Large intestine (tissue), 12 donors: Measurements from ENCODE around the gene FGFBP1. TPM values are rescaled to one million over a fixed set of nuclear protein-coding genes. Genes with fewer than 3 reads are reported as not detected.

ENCODE experiments used
- DNase-seq, 2 donors: peaks; one replicate each; pipeline versions ENCODE4 v3.0.0 to v3.0.0-alpha.2; 2013
- H3K27ac ChIP-seq: one replicate; pipeline ENCODE4 v1.5.1; 2013; ENCODE audit warnings: low read length
- H3K27me3 ChIP-seq: 2 replicates; pipeline ENCODE4 v1.6.1; 2013; ENCODE audit warnings: low read length; ENCODE audit not compliant: control insufficient read depth, insufficient read depth
- H3K36me3 ChIP-seq: 2 replicates; pipeline ENCODE4 v1.6.1; 2013; ENCODE audit warnings: low read length; ENCODE audit not compliant: control insufficient read depth, insufficient read depth
- H3K4me1 ChIP-seq: one replicate; pipeline ENCODE4 v1.6.1; 2013; ENCODE audit warnings: low read length; ENCODE audit not compliant: control insufficient read depth, insufficient read depth
- H3K4me3 ChIP-seq: one replicate; pipeline ENCODE4 v1.5.1; 2013; ENCODE audit warnings: low read length
- H3K9me3 ChIP-seq: one replicate; pipeline ENCODE4 v1.6.1; 2013; ENCODE audit warnings: mild to moderate bottlenecking, low read depth, low read length, moderate library complexity; ENCODE audit not compliant: control insufficient read depth
- WGBS: methylation state at CpG from one replicate; pipeline ENCODE4 v1.1.5; 2013; ENCODE audit warnings: low lambda C conversion rate; ENCODE audit not compliant: insufficient coverage; 5-methylcytosine and 5-hydroxymethylcytosine counted together
- long read RNA-seq, 11 donors: transcript quantifications; one replicate each; lab custom pipeline, GENCODE V29; 2026
- polyA plus RNA-seq: library from polyadenylated mRNA; unstranded; fragments of 120-200 nt; gene quantifications from one replicate; pipeline ENCODE4 v1.2.1, GENCODE V29; 2013

FGFBP1 gene
- 0.16 TPM for polyA plus RNA-seq
- long read RNA-seq, donor 1, result 0 reads
- long read RNA-seq, donor 2, result 0 reads
- long read RNA-seq, donor 3, result 0 reads
- long read RNA-seq, donor 4, result 0 reads
- long read RNA-seq, donor 5, result 0 reads
- long read RNA-seq, donor 6, result 0 reads
- long read RNA-seq, donor 7, result 0 reads
- long read RNA-seq, donor 8, result 0 reads
- long read RNA-seq, donor 9, result 0 reads
- long read RNA-seq, donor 10, result 0 reads
- long read RNA-seq, donor 11, result 0 reads

- H3K27me3 ChIP-seq, result no peaks in the 10 kb centered on the region
- no CpG with 5 or more reads among the region's 4 CpGs for WGBS
- H3K4me3 ChIP-seq, result no peak within 1 kb of the TSS
- no peak for DNase-seq
- no peaks in the 10 kb centered on the region for H3K36me3 ChIP-seq
- peaks cover 3% of the 10 kb centered on the region for H3K4me1 ChIP-seq
- H3K27ac ChIP-seq, result no peak within 1 kb of the TSS
- no peaks in the 10 kb centered on the region for H3K9me3 ChIP-seq
Measured at GRCh38 chr4:15938640-15939039, at the start of gene FGFBP1. FGFBP1 (minus strand) TSS chr4:15938740; CDS start chr4:15936632, 2,108 bp downstream.

DNA sequence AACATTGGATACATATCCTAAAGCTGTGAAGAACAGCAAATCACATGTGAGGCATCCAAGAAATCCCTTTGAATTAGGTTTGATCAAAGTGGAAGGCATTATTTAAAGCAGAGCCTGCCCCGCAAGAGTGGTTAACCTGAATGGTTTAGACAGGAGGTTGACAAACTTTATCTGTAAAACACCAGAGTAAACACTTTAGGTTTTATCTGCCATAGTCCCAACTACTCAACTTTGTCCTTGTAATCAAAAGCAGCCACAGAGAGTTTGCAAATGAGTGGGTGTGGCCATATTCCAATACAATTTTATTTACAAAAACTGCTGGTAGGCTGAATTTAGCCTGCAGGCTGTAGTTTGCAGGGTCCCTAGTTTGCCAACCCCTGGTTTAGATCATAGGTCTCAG is 49.7 kb upstream of the FGFBP1 start:
- peaks cover 12% of the 10 kb centered on the region for H3K36me3 ChIP-seq
- no CpG with 5 or more reads among the region's 1 CpG for WGBS
- H3K9me3 ChIP-seq, result no peaks in the 10 kb centered on the region
- H3K27me3 ChIP-seq, result no peaks in the 10 kb centered on the region
- no peaks in the 10 kb centered on the region for H3K4me1 ChIP-seq
- no peak for DNase-seq
- H3K4me3 ChIP-seq, result no peak overlapping the region
- no peak overlapping the region for H3K27ac ChIP-seq

DNA sequence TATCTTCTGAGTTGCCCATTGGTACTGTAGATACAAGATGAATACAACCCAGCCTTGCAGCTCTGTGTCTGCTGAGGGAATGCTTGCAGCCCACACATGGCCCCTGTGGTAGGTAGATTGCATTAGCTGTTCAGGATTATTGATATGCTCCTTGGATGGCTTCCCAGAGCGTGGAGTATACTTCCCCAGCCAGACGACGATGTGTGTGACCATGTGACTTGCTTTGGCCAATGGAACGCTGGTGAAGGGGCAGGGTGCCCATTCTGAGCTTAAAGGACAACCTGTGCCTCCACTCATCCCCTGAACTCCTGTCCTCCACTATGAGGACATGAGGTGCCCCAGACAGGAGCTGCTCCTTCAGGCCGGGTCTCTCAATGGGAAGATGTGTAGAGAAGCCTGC is 48.4 kb upstream of the FGFBP1 start:
- no peak overlapping the region for H3K27ac ChIP-seq
- no peaks in the 10 kb centered on the region for H3K9me3 ChIP-seq
- no peak overlapping the region for H3K4me3 ChIP-seq
- no peaks in the 10 kb centered on the region for H3K27me3 ChIP-seq
- H3K4me1 ChIP-seq, result no peaks in the 10 kb centered on the region
- H3K36me3 ChIP-seq, result peaks cover 16% of the 10 kb centered on the region
- DNase-seq, result no peak
- WGBS, result no CpG with 5 or more reads among the region's 5 CpGs

- H3K9me3 ChIP-seq, result no peaks in the 10 kb centered on the region
- H3K27ac ChIP-seq, result no peak overlapping the region
- H3K27me3 ChIP-seq, result no peaks in the 10 kb centered on the region
- H3K4me3 ChIP-seq, result no peak overlapping the region
- DNase-seq, result no peak
- peaks cover 14% of the 10 kb centered on the region for H3K36me3 ChIP-seq
- no peaks in the 10 kb centered on the region for H3K4me1 ChIP-seq
- no CpG with 5 or more reads among the region's 2 CpGs for WGBS
Measured at GRCh38 chr4:15983610-15984009, 45.1 kb upstream of the FGFBP1 start.

DNA sequence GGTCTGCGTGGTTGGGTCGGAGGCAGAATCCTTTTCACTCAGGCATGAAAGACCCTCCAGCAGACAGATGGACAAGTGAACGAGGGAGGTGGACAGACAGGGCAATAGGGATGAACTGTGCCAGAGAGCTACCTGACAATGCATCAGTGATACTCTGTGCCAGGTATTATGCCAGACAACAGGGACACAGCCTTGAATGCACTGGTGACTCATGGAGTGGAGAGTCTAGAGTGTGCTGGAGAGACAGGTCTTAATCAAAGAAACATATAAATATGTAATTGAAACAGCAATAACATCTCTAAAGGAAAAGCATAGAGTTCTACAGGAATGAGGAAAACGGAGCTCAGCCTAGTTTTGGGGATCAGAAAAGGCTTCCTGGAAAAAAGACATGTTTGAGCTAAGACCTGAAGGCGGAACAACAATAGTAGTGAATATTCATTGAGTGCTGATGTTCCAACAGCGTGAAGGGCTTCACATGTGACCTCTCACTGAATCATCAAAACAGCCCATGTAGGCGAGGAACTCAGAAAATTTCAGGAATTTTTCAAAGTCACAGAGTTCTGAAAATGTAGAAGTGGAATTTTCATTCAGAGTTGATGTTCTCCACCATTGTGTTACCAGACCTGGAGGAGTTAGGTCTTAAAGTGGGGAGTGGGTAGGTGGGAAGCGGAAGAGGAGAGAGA is 44.4 kb upstream of the FGFBP1 start:
- Histone ChIP-seq H3K27ac (no peak overlapping the region), H3K9me3 (no peaks in the 10 kb centered on the region), H3K4me3 (no peak overlapping the region), H3K27me3 (no peaks in the 10 kb centered on the region), H3K36me3 (peaks cover 14% of the 10 kb centered on the region), H3K4me1 (no peaks in the 10 kb centered on the region)
- 100% methylated on average over 2 of the region's 8 CpGs for WGBS
- DNase-seq, result no peak

GRCh38 chr4:15976456-15977447 is 38.2 kb upstream of the FGFBP1 start:
- H3K36me3 ChIP-seq, result no peaks in the 10 kb centered on the region
- no peaks in the 10 kb centered on the region for H3K9me3 ChIP-seq
- H3K4me1 ChIP-seq, result no peaks in the 10 kb centered on the region
- WGBS, result no CpG with 5 or more reads among the region's 7 CpGs
- no peak for DNase-seq
- no peaks in the 10 kb centered on the region for H3K27me3 ChIP-seq
- H3K4me3 ChIP-seq, result no peak overlapping the region
- H3K27ac ChIP-seq, result no peak overlapping the region

- Histone ChIP-seq H3K27ac (no peak overlapping the region), H3K4me3 (no peak overlapping the region), H3K4me1 (no peaks in the 10 kb centered on the region), H3K36me3 (no peaks in the 10 kb centered on the region), H3K27me3 (no peaks in the 10 kb centered on the region), H3K9me3 (no peaks in the 10 kb centered on the region)
- no peak for DNase-seq
- WGBS, result no CpG with 5 or more reads among the region's 9 CpGs
Measured at GRCh38 chr4:15971068-15971801, 32.7 kb upstream of the FGFBP1 start.

DNA sequence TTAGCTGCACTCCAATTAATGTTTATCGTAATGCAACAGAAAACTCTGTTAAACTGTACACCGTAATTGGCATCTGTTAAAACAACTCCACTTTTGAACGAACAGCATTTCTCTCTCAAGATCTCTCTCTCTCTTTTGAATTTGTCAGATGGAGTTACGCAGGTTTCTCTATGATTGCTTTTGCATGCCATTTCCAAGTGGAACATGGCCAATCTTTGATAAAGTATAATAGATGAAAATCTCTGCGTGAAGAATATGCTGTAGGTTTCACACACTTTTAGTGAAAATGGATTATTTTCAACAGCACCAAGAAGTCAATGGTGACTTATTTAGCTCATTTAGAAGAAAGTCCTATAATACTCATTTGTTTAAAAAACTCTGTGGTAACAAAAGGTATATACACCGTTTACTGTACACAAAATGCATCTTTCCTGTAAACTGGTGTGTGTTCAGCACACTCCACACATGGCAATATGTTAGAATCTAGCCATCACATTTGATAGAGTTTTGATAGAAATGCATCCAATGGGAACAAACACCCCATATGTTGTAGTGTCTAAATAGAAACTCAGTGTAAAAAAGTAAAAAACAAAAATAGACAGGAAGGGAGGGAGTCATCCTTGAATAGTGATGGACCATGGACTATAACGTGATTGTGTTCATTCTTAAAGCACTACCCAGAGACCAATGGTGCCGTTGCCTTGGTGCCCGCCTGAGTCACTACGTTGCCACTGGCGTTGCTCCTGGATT is 30.2 kb upstream of the FGFBP1 start:
- Histone ChIP-seq H3K9me3 (no peaks in the 10 kb centered on the region), H3K27ac (no peak overlapping the region), H3K4me1 (no peaks in the 10 kb centered on the region), H3K4me3 (no peak overlapping the region), H3K27me3 (no peaks in the 10 kb centered on the region), H3K36me3 (no peaks in the 10 kb centered on the region)
- no peak for DNase-seq
- 93% methylated on average over 3 of the region's 11 CpGs for WGBS

- Histone ChIP-seq H3K4me1 (no peaks in the 10 kb centered on the region), H3K4me3 (no peak overlapping the region), H3K27ac (no peak overlapping the region), H3K9me3 (no peaks in the 10 kb centered on the region), H3K27me3 (no peaks in the 10 kb centered on the region), H3K36me3 (no peaks in the 10 kb centered on the region)
- DNase-seq, result no peak
- 92% methylated on average over 2 of the region's 5 CpGs for WGBS
Measured at GRCh38 chr4:15965325-15965724, 26.8 kb upstream of the FGFBP1 start.
